ENCODE data around the gene C1orf105.
A peak's percentile ranks its signal among the peaks of the same experiment; 100 is the strongest.
"Not testable (repeated sequence)": the region's sequence is repeated elsewhere in the genome, so short reads cannot be mapped to it uniquely, and the experiment has no call there.

The C1orf105 gene

GRCh38 chr1:172427191-172427590, 6.7 kb downstream of the C1orf105 start:
- DNase-seq (ENCODE audit: low read depth), result no peak

- peak; percentile 71 for DNase-seq (ENCODE audit: low read depth)
Observed at GRCh38 chr1:172429331-172430127, 9.0 kb downstream of the C1orf105 start.

- DNase-seq (ENCODE audit: low read depth), result no peak
Observed at GRCh38 chr1:172430128-172430454, 9.6 kb downstream of the C1orf105 start.

- no peak for DNase-seq (ENCODE audit: low read depth)
Observed at GRCh38 chr1:172431204-172431603, 10.7 kb downstream of the C1orf105 start.

- DNase-seq (ENCODE audit: low read depth), result no peak
Observed at GRCh38 chr1:172431721-172432192, 11.3 kb downstream of the C1orf105 start.

- DNase-seq (ENCODE audit: low read depth), result not testable (repeated sequence)
Observed at GRCh38 chr1:172437183-172437582, 16.7 kb downstream of the C1orf105 start.

GRCh38 chr1:172442404-172442803, 21.9 kb downstream of the C1orf105 start:
- no peak for DNase-seq (ENCODE audit: low read depth)

GRCh38 chr1:172442843-172443565, 22.5 kb downstream of the C1orf105 start:
- DNase-seq (ENCODE audit: low read depth), result no peak

- DNase-seq (ENCODE audit: low read depth), result peak; percentile 83
Observed at GRCh38 chr1:172443666-172444453, 23.4 kb downstream of the C1orf105 start, which contains the start of gene PIGC. Gene PIGC (minus strand): TSS chr1:172444069. CDS start chr1:172442622, 1,447 bp downstream.

- DNase-seq (ENCODE audit: low read depth), result no peak
Observed at GRCh38 chr1:172446547-172446946, 26.1 kb downstream of the C1orf105 start.

- DNase-seq (ENCODE audit: low read depth), result no peak
Observed at GRCh38 chr1:172447641-172448040, 27.2 kb downstream of the C1orf105 start.

- DNase-seq (ENCODE audit: low read depth), result peak; percentile 41
Observed at GRCh38 chr1:172448995-172449584, 28.6 kb downstream of the C1orf105 start.

- peak; percentile 70 for DNase-seq (ENCODE audit: low read depth)
Observed at GRCh38 chr1:172449585-172450523, 29.4 kb downstream of the C1orf105 start.

GRCh38 chr1:172450524-172450885, 30.0 kb downstream of the C1orf105 start:
- no peak for DNase-seq (ENCODE audit: low read depth)

- peak; percentile 72 for DNase-seq (ENCODE audit: low read depth)
Observed at GRCh38 chr1:172451002-172451443, 30.5 kb downstream of the C1orf105 start.

- DNase-seq (ENCODE audit: low read depth), result peak; percentile 29
Observed at GRCh38 chr1:172452536-172453152, 32.2 kb downstream of the C1orf105 start.

GRCh38 chr1:172453153-172453545, 32.7 kb downstream of the C1orf105 start:
- no peak for DNase-seq (ENCODE audit: low read depth)

GRCh38 chr1:172453607-172454006, 33.1 kb downstream of the C1orf105 start:
- no peak for DNase-seq (ENCODE audit: low read depth)

- no peak for DNase-seq (ENCODE audit: low read depth)
Observed at GRCh38 chr1:172455451-172455850, 35.0 kb downstream of the C1orf105 start.

GRCh38 chr1:172456344-172456769, 35.9 kb downstream of the C1orf105 start:
- DNase-seq (ENCODE audit: low read depth), result no peak

Data from iris pigment epithelial cell (primary cell).